DMS53 treated with DMSO at 0.1 percent for 48 hours (cell line): Measurements from ENCODE around the gene SERPINA4.
"Not testable (repeated sequence)": the region's sequence is repeated elsewhere in the genome, so short reads cannot be mapped to it uniquely, and the experiment has no call there.

Experiments used
- DNase-seq: peaks from one replicate; lab custom pipeline; 2025; ENCODE audit not compliant: unreplicated experiment; lab: John Stamatoyannopoulos, UW

SERPINA4 gene

GRCh38 chr14:94569381-94570001 lies 8.2 kb downstream of the SERPINA4 start:
- no peak for DNase-seq

- no peak for DNase-seq
Measured at GRCh38 chr14:94570002-94570400, 8.8 kb downstream of the SERPINA4 start.

- no peak for DNase-seq
Measured at GRCh38 chr14:94570440-94570839, 9.2 kb downstream of the SERPINA4 start.

- DNase-seq = no peak
Measured at GRCh38 chr14:94571395-94571794, 10.2 kb downstream of the SERPINA4 start.

- DNase-seq = no peak
Measured at GRCh38 chr14:94571950-94572349, 10.7 kb downstream of the SERPINA4 start.

GRCh38 chr14:94572637-94573303 lies 11.5 kb downstream of the SERPINA4 start:
- DNase-seq = no peak

GRCh38 chr14:94573475-94574277 lies 12.4 kb downstream of the SERPINA4 start:
- DNase-seq = no peak

- DNase-seq = no peak
Measured at GRCh38 chr14:94574336-94574735, 13.1 kb downstream of the SERPINA4 start.

- no peak for DNase-seq
Measured at GRCh38 chr14:94575730-94576585, 14.7 kb downstream of the SERPINA4 start.

- not testable (repeated sequence) for DNase-seq
Measured at GRCh38 chr14:94577472-94577871, 16.2 kb downstream of the SERPINA4 start.

- DNase-seq = no peak
Measured at GRCh38 chr14:94578712-94579111, 17.5 kb downstream of the SERPINA4 start.

GRCh38 chr14:94581127-94581999 lies 20.1 kb downstream of the SERPINA4 start, which contains the start of gene SERPINA5:
SERPINA5 (plus strand) TSS chr14:94581426; CDS start chr14:94587363, 5,937 bp downstream.
- DNase-seq = no peak

- DNase-seq = no peak
Measured at GRCh38 chr14:94582199-94582750, 21.0 kb downstream of the SERPINA4 start.

GRCh38 chr14:94582851-94583250 lies 21.6 kb downstream of the SERPINA4 start:
- no peak for DNase-seq

- no peak for DNase-seq
Measured at GRCh38 chr14:94583557-94583956, 22.3 kb downstream of the SERPINA4 start.

GRCh38 chr14:94584591-94585280 lies 23.5 kb downstream of the SERPINA4 start:
- no peak for DNase-seq

GRCh38 chr14:94586635-94587034 lies 25.4 kb downstream of the SERPINA4 start:
- DNase-seq = no peak

GRCh38 chr14:94588311-94588710 lies 27.1 kb downstream of the SERPINA4 start:
- DNase-seq = no peak

GRCh38 chr14:94591073-94591472 lies 29.8 kb downstream of the SERPINA4 start:
- DNase-seq = no peak
